SJSA1 (cell line): ENCODE measurements around the gene AGTPBP1. TPM values are rescaled to one million over a fixed set of nuclear protein-coding genes. Genes with fewer than 3 reads are reported as not detected.

ENCODE experiments used
- DNase-seq, 2 experiments: peaks; one replicate each; pipeline ENCODE4 v3.0.0-alpha.2; 2015 to 2020; ENCODE audit warnings: low spot score in 2 of 2, low read depth in 1 of 2
- H3K27ac ChIP-seq: fragments of 250-450 bp; sonication (Bioruptor Pico); 2 replicates; pipeline ENCODE4 v1.5.1; 2020; ENCODE audit warnings: mild to moderate bottlenecking, moderate library complexity
- H3K27me3 ChIP-seq: fragments of 250-450 bp; sonication (Bioruptor Pico); replicated peaks from 2 replicates; pipeline ENCODE4 v1.5.1; 2020; ENCODE audit warnings: mild to moderate bottlenecking, moderate library complexity
- H3K36me3 ChIP-seq: fragments of 250-450 bp; sonication (Bioruptor Pico); 2 replicates; pipeline ENCODE4 v1.5.1; 2020; ENCODE audit warnings: mild to moderate bottlenecking
- H3K4me1 ChIP-seq: fragments of 250-450 bp; sonication (Bioruptor Pico); replicated peaks from 2 replicates; pipeline ENCODE4 v1.6.1; 2021; ENCODE audit warnings: mild to moderate bottlenecking
- H3K4me3 ChIP-seq: fragments of 250-450 bp; sonication (Bioruptor Pico); 2 replicates; pipeline ENCODE4 v1.5.1; 2020; ENCODE audit warnings: mild to moderate bottlenecking
- H3K9me3 ChIP-seq: fragments of 250-450 bp; sonication (Bioruptor Pico); replicated peaks from 2 replicates; pipeline ENCODE4 v1.5.1; 2020; ENCODE audit warnings: mild to moderate bottlenecking
- total RNA-seq: library from RNA; depleted of rRNA; stranded (reverse); fragments of >200 nt; shearing (Covaris generic); gene quantifications from 2 replicates; pipeline ENCODE4 v1.2.3, GENCODE V29; 2014

AGTPBP1 gene
- total RNA-seq, 1 experiment from 2014 or later, result 11.2 TPM

GRCh38 chr9:85703398-85703797 is 38.4 kb downstream of the AGTPBP1 start:
- no peaks in the 10 kb centered on the region for H3K9me3 ChIP-seq
- no peak for DNase-seq

DNA sequence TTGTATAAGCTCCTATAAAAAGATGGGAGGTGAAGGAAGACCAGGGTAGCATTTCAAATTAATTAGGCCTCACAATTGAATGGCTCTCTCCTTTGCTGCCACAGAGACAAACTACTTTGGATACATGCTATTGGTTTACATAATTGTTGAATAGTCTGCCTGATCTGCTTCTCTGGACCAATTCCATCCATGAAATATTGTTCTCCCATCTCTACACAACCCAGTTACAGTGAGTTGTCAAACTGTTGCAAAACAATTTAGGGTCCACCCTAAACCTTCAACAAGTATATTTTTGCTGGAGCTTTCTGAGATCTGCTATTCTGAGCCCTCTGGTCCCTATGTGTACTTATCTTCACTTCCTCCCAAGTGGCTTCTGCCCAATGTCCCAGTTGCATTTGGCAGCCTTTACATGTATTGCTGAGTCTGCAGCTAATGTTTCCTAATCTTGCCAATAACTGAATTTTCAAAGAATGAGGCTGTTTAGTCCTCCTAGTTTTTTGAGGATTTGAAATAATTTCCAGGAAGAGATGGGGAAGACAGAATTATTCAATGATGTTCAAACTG is 38.9 kb downstream of the AGTPBP1 start:
- no peak overlapping the region for H3K27ac ChIP-seq
- H3K27me3 ChIP-seq, result no peaks in the 10 kb centered on the region
- no peaks in the 10 kb centered on the region for H3K36me3 ChIP-seq
- H3K4me1 ChIP-seq, result no peaks in the 10 kb centered on the region
- no peak overlapping the region for H3K4me3 ChIP-seq
- no peaks in the 10 kb centered on the region for H3K9me3 ChIP-seq
- no peak for DNase-seq

More at GRCh38 chr9:85703398-85703797, 38.4 kb downstream of the AGTPBP1 start:
- H3K4me1 ChIP-seq, result no peaks in the 10 kb centered on the region
- H3K36me3 ChIP-seq, result no peaks in the 10 kb centered on the region
- no peak overlapping the region for H3K27ac ChIP-seq
- H3K4me3 ChIP-seq, result no peak overlapping the region
- no peaks in the 10 kb centered on the region for H3K27me3 ChIP-seq

GRCh38 chr9:85702191-85702590 is 39.6 kb downstream of the AGTPBP1 start:
- H3K9me3 ChIP-seq, result no peaks in the 10 kb centered on the region
- H3K27me3 ChIP-seq, result no peaks in the 10 kb centered on the region
- no peak overlapping the region for H3K4me3 ChIP-seq
- H3K36me3 ChIP-seq, result no peaks in the 10 kb centered on the region
- no peak for DNase-seq
- no peaks in the 10 kb centered on the region for H3K4me1 ChIP-seq
- no peak overlapping the region for H3K27ac ChIP-seq

DNA sequence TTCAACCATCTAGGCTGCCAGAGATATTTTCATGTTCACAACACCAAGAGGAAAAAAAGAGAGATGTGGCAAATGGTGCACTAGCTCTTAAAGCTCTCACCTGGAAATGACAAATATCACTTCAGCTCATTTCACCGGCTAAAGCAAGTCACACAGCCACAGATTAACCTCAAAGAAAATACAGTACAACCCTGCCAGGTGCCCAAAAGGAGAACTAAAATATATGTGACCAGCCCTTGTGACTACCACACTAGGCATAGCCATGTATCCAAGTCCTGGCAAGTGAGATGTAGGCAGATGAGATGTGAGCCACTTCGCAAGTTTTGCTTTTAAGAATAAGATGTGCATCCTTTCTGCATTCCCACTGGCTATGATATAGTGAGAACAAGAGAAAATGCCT is 41.4 kb downstream of the AGTPBP1 start:
- DNase-seq, result no peak
- no peak overlapping the region for H3K27ac ChIP-seq
- no peak overlapping the region for H3K4me3 ChIP-seq
- no peaks in the 10 kb centered on the region for H3K9me3 ChIP-seq
- no peaks in the 10 kb centered on the region for H3K36me3 ChIP-seq
- H3K27me3 ChIP-seq, result no peaks in the 10 kb centered on the region
- no peaks in the 10 kb centered on the region for H3K4me1 ChIP-seq

DNA sequence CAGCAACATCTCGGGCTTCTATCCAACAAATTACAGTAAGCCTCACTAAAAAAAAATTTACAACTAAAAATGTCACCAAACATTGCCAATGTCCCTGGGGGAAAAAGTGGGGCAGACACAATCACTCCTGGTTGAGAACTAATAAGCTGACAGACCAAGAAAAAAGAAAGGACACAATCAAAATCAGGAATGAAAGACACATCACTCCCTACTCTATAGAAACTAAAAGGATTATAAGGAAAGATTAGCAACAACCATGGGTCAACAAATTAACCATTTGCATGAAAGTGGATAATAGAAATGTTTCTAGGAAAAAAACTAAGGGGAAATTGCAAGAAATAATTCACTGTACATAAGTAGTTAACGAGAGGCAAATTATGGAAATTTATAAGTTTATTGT is 53.4 kb downstream of the AGTPBP1 start:
- Histone ChIP-seq H3K9me3 (no peaks in the 10 kb centered on the region), H3K27ac (no peak overlapping the region)

DNA sequence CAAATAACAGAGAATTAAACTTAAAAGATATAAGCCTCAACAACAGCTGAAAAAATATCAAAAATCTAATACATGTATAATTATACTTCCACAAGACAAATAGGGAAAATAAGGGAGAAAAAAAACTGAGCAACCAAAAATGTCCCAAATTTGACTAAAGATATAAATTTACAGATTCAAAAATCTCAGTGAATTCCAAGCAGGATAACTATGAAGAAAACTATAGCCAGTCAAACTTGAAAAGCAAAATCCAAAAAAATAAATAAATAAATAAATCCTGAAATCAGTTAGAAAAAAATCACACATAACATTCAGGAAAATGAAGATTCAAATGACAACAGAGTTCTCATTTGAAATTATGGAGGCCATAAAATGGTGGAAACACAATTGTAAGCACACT is 56.7 kb downstream of the AGTPBP1 start:
- no peak for DNase-seq
- no peaks in the 10 kb centered on the region for H3K27me3 ChIP-seq
- H3K36me3 ChIP-seq, result no peaks in the 10 kb centered on the region
- H3K27ac ChIP-seq, result no peak overlapping the region
- H3K9me3 ChIP-seq, result no peaks in the 10 kb centered on the region
- no peaks in the 10 kb centered on the region for H3K4me1 ChIP-seq
- H3K4me3 ChIP-seq, result no peak overlapping the region

More for the DNA sequence above, 53.4 kb downstream of the AGTPBP1 start:
- no peak for DNase-seq
- H3K4me3 ChIP-seq, result no peak overlapping the region
- H3K27me3 ChIP-seq, result no peaks in the 10 kb centered on the region
- no peaks in the 10 kb centered on the region for H3K36me3 ChIP-seq
- no peaks in the 10 kb centered on the region for H3K4me1 ChIP-seq

DNA sequence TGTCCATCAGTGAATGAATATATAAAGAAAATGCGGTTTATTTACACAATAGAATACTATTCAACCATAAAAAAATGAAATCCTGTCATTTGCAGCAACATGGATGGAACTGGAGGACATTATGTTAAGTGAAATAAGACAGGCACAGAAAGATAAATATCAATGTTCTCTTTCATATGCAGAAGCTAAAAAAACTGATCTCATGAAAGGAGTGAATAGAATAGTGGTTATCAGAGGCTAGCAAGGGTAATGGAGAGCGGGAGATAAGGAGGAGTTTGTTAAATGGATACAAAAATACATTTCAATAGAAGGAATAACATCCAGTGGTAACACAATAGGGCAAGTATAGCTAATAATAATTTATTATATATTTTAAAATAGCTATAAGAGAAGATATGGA is 65.0 kb downstream of the AGTPBP1 start:
- H3K36me3 ChIP-seq, result no peaks in the 10 kb centered on the region

DNA sequence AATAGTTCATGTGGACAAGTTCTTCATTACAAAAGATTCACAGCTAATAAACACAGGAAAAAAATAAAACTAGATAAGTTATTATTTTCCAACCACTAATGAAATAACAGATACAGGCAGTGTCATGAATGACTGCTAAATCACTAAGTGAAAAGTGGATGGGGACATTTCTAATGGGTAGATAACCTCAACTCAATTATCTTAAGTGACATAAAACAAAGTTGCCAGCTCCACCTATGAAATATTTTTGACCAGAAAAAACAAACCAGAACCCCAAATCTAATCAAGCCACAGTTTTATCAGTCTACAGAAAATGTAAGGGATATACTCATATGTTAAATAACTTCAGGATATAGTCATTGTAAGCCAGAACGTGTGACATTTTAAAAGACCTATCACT is 74.4 kb downstream of the AGTPBP1 start:
- Histone ChIP-seq H3K27ac (no peak overlapping the region), H3K4me3 (no peak overlapping the region), H3K9me3 (no peaks in the 10 kb centered on the region), H3K4me1 (no peaks in the 10 kb centered on the region), H3K27me3 (no peaks in the 10 kb centered on the region), H3K36me3 (no peaks in the 10 kb centered on the region)
- DNase-seq, result no peak

More for the DNA sequence above, 65.0 kb downstream of the AGTPBP1 start:
- Histone ChIP-seq H3K4me3 (no peak overlapping the region), H3K27me3 (no peaks in the 10 kb centered on the region), H3K27ac (no peak overlapping the region), H3K4me1 (no peaks in the 10 kb centered on the region), H3K9me3 (no peaks in the 10 kb centered on the region)
- DNase-seq, result no peak

DNA sequence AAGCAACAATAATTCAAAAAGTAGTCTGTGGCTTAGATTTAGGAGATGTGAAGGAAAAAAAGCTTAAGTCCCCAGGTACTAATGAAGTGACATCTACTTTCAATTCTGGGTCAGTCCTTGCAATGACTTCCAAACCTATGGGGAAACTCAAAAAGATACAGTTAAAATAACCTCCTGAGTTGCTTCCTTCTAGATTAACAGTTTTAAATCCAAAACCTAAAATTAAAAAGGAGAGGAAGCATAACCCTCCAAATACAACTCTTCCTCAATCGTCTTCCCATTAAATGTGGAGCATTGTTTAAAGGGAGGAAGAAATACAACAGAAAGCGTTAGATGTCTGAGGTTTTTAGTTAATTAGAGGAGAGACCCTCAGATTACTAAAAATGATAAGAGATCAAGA is 75.7 kb downstream of the AGTPBP1 start:
- H3K27ac ChIP-seq, result no peak overlapping the region
- H3K9me3 ChIP-seq, result no peaks in the 10 kb centered on the region
- DNase-seq, result no peak
- H3K27me3 ChIP-seq, result no peaks in the 10 kb centered on the region
- no peaks in the 10 kb centered on the region for H3K4me1 ChIP-seq
- no peaks in the 10 kb centered on the region for H3K36me3 ChIP-seq
- no peak overlapping the region for H3K4me3 ChIP-seq

- Histone ChIP-seq H3K9me3 (no peaks in the 10 kb centered on the region), H3K4me3 (no peak overlapping the region), H3K4me1 (no peaks in the 10 kb centered on the region), H3K27ac (no peak overlapping the region), H3K36me3 (no peaks in the 10 kb centered on the region), H3K27me3 (no peaks in the 10 kb centered on the region)
- no peak for DNase-seq
These were observed 79.2 kb downstream of the AGTPBP1 start for GRCh38 chr9:85662573-85662972.

GRCh38 chr9:85658716-85659115 is 83.0 kb downstream of the AGTPBP1 start:
- Histone ChIP-seq H3K9me3 (no peaks in the 10 kb centered on the region), H3K36me3 (no peaks in the 10 kb centered on the region), H3K27me3 (no peaks in the 10 kb centered on the region), H3K4me3 (no peak overlapping the region), H3K4me1 (no peaks in the 10 kb centered on the region), H3K27ac (no peak overlapping the region)
- no peak for DNase-seq

GRCh38 chr9:85653153-85653552 is 88.6 kb downstream of the AGTPBP1 start:
- DNase-seq, result no peak
- Histone ChIP-seq H3K4me1 (no peaks in the 10 kb centered on the region), H3K4me3 (no peak overlapping the region), H3K27me3 (no peaks in the 10 kb centered on the region), H3K9me3 (no peaks in the 10 kb centered on the region), H3K27ac (no peak overlapping the region), H3K36me3 (no peaks in the 10 kb centered on the region)

DNA sequence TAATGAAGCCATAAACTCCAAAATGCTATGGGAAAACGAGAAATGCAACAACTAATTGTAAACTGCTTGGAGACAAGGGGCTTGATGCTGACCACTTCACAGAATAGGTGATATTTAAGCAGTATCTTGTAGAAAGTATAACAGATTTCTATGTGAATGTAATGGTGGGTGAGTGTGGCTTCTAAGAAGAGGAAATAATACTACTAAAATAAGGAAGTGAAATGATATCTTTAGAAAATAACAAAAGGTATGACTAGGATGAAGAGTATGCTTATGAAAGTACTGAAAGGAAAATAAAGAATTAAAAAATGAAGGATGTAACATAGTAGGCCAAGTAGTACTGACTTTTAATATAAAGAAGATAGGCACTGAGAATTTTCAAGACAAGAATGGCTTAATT is 94.2 kb downstream of the AGTPBP1 start:
- Histone ChIP-seq H3K4me1 (no peaks in the 10 kb centered on the region), H3K27ac (no peak overlapping the region), H3K4me3 (no peak overlapping the region), H3K36me3 (no peaks in the 10 kb centered on the region), H3K9me3 (no peaks in the 10 kb centered on the region), H3K27me3 (no peaks in the 10 kb centered on the region)
- no peak for DNase-seq

- H3K36me3 ChIP-seq, result no peaks in the 10 kb centered on the region
- H3K4me3 ChIP-seq, result no peak overlapping the region
- DNase-seq, result no peak
- H3K4me1 ChIP-seq, result no peaks in the 10 kb centered on the region
- no peak overlapping the region for H3K27ac ChIP-seq
- H3K9me3 ChIP-seq, result no peaks in the 10 kb centered on the region
- no peaks in the 10 kb centered on the region for H3K27me3 ChIP-seq
These were observed 95.7 kb downstream of the AGTPBP1 start for GRCh38 chr9:85645909-85646627.

DNA sequence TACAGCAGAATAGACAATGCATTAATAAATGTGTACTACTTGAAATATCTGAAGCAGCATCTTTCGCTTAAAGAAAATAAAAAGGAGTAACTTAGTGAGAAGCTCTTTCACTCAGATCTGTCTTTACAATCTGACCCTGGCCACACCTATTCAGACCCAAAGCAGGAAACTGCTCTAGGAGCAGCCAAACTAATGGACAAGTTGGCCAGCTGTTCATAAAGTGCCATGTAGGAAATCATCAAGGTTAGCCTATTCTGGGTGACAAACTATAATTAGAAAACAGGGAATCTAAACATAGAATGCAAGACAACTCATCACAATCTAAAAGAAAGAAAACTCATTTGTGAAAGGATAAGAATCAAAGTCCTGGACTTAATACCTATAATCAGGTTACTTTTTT is 101.3 kb downstream of the AGTPBP1 start:
- H3K27me3 ChIP-seq, result no peaks in the 10 kb centered on the region
- H3K9me3 ChIP-seq, result no peaks in the 10 kb centered on the region
- no peaks in the 10 kb centered on the region for H3K4me1 ChIP-seq
- DNase-seq, result no peak
- no peak overlapping the region for H3K27ac ChIP-seq
- H3K36me3 ChIP-seq, result no peaks in the 10 kb centered on the region
- no peak overlapping the region for H3K4me3 ChIP-seq
